Measurements from ENCODE around the gene PIR. TPM values are rescaled to one million over a fixed set of nuclear protein-coding genes. Genes with fewer than 3 reads are reported as not detected.

The PIR gene
- total RNA-seq, 1 donor from 2014 or later: 5.8 TPM

DNA sequence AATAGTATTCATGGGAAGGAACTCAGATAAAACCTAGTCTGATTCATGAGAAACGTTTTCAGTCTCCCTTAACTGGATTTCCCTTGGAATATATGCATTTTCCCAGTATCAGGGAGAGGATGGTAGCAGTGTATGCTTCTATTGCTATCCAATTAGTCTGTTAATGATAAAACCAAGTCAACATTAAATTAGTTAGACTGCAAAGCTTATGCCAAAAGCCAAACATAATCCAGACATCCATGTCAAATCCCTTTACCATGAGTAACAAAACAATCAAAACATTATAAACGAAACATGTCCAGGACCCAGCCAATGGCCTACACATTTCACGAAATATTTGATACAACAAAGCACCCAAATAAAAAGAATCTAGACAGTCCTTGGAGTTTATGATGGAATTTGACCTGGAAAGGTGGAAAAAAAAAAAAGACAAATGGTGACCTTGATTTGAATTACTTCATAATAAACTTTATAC, 74.4 kb downstream of the PIR start:
- intact Hi-C loops (cut with micrococcal nuclease): no loop called here

DNA sequence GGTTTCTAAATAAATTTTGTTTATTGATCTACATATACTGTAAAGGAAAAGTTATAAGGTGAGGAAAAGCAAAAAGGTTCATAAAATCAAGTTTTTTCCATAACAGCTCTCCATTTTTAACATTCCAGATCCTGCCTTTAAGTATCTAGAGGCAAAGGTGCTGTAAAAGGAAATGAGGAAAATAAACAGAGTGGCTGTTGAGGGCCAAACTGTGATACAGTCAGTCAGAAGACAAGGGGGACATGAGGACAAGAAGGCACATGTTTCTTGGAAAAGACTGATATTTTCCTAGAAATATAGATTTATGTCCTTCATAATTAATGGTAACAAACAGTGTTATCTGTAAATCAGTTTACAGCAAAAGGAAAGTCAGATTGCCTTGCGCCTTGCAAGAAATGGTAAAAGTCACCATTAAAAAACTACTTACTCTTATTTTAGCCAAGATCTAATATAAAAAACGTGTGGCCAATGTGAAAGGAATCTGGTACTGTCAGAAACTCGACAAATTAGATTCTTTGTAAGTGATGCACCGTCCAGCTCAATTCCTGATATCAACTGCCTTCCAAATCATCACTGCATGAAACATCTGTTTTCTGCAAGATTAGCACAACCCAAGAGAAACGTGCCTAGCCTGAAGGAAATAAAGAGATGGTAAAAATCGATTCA, 75.0 kb downstream of the PIR start:
- intact Hi-C loops (cut with micrococcal nuclease): no loop called here

DNA sequence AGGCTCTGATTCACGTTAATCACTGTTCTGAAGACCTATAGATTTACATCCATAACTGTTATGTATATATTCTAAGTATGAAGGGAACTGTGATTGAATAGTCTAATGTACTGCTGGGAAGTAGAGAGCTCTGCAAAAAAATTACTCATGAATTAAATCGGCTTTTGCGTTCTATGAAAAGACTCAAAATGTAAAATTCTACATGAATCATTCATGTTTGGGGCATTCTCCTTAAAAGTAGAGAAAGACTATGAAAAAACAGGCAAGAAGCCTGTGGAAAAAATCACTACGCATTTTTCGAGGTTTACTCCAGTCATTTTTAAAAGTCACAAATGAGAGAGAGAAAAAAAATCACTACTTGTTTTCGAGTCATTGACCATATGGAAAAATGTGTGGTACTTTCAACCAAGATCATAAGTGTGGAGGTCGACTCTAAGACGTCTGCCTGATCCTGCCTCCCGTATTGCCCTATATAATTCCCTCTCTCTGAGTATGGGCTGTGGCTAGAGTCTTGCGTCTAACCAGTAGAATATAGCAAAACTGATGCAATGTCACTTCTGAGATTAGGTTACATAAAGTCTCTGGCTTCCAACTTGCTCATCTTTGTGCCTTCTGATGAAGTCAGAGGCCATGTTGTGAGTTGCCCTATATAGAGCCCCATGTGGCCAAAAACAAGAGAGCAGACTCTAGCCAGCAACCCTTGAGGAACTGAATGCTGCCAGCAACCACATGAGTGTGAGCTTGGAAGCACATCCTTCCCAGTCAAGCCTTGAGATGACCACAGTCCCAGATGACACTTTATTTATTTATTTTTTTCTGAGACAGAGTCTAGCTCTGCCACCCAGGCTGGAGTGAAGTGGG, 76.8 kb downstream of the PIR start:
- intact Hi-C loops (cut with micrococcal nuclease): no loop called here

DNA sequence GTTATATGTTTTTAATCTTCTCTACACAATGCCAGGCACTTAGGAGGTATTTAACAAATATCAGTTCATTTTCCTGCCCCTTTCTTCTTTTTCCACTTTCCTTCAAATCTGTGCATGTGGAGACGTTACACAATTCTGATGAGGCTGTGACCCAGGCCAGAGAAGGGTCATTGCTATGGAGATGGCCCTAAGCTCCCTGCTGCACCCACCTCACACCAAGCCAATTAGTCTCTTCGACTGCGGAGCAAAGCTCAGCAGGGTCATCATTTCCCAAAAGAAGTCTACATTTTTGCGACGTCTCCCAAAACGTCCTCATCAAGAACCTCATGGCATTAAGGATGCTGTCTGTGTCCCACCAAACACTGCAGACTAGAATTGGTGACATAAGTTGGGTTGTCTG, 80.0 kb downstream of the PIR start:
- intact Hi-C loops (cut with micrococcal nuclease): no loop called here

DNA sequence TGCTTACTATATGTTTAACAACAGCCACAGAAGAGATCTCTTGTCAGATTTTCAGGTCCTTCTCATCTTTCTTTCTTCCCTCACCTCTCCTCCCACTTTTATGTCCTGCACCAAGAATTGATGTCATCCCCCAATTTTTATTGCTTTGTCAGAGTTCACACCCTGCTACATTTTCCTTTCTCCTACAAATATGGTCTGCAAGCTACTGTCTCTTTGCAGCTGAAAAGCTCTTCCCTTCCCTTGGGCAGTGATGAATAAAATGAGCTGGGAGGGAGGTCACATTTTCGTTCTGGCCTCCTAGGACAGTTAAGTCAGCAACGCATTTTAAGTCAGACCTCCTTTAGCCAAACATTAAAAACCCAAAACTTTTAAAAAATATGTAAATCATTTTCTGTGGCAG, 82.2 kb downstream of the PIR start:
- intact Hi-C loops (cut with micrococcal nuclease): no loop called here

DNA sequence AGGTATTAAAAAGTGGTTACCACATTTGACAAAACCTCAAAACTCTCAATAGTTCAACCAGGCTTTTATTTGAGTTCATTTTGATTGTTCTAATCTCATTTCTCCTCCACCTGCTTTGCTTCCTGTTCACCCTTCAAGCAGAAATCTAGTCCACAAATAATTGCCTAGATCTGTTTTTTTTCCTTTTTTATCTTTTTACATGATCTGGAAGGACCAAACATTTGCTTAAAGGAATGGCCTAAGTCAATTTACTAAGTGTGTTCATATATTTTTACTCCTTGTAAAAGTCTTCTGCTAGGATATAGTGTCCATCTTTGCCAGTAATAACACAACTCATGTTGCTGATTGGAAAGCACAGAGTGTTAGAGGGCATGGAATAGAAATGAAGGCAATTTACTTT, 82.7 kb downstream of the PIR start:
- intact Hi-C loops (cut with micrococcal nuclease): no loop called here

DNA sequence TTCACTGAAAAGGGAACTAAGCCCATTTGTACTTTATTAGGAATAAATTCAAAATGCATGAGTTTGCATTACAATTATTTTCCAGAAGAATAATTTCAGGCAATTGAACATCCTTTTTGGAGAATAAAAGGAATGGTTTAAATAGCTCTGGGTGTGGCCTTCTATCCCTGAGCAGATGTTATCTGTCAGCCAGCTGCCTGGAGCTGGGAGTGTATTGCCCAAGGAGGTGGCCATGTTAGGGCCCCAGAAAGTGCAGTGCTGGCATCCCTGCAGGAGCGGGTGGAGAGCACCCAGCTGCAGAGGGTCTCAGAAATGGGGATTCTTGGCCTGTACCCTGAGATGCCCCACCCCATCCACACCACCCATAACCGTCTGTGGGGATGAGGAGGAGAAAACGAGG, 87.3 kb downstream of the PIR start:
- intact Hi-C loops (cut with micrococcal nuclease): no loop called here

DNA sequence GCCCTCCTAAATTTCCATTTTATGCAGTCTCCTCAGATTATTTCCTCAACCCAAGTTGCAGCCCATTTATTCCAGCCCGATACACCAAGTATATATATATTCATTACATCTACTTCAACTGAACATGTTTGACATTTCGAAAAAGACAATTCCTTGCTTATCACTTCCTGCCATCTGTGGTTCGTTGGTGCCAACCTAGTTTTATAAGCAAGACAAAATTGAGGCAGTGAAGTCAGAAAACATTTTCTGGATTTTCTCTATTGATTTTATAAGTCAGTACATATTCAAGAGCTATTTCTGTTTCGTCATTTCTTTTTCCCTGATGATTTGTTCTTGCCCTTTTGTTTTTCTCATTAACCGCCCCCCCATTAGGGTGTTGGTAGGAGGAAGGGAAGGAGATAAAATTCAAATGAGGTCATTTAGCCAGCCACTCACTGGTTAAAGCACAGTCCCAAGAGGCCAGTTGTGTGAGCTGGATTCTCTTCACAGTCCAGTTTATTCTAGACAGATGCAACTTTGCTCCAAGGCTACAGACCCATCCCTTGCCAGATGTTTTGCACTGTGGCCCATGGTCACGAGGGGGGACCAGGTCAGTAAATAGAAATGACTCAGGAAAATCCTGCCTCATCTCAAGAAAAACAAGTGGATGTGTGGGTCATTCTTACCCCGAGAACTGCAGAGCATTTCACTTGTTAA, 88.6 kb downstream of the PIR start:
- intact Hi-C loops (cut with micrococcal nuclease): no loop called here

DNA sequence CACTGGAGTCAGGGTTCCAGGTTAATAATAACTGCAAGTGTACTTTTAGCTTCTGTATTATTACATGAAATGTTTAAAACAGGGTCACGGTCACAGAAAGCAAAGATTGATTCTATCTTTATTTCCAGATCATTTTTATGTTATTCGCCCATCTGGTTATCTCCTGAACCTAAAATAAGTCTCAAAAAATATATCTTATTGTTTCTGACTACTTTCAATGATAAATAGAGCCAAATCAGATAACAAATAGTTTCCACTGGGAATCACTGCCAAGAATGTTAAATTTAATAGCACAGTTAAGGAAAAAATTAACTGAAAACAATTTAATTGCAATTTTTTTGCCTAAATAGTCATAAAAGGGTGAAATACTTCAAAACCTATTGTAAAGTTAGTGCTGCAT, 91.8 kb downstream of the PIR start:
- intact Hi-C loops (cut with micrococcal nuclease): no loop called here

DNA sequence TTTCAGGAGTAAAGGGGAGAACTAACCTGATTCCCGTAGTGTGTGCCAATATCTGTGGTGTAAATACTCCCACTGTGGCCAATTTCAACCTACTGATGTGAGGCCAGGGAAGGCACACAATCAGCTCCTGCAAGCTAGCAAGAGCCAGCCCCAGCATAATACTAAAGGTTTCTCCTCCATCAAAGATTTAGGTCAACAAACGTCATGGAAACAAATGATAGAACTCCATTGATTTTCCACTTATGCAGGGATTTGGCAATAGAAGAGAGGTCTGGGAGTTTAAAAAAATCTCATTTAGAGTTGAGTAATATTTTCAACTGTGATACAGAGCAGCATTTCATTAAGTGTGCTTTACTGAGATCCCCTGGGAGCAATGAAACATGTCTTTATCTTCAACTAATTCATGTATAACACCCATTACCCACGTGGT, 93.2 kb downstream of the PIR start:
- intact Hi-C loops (cut with micrococcal nuclease): no loop called here

DNA sequence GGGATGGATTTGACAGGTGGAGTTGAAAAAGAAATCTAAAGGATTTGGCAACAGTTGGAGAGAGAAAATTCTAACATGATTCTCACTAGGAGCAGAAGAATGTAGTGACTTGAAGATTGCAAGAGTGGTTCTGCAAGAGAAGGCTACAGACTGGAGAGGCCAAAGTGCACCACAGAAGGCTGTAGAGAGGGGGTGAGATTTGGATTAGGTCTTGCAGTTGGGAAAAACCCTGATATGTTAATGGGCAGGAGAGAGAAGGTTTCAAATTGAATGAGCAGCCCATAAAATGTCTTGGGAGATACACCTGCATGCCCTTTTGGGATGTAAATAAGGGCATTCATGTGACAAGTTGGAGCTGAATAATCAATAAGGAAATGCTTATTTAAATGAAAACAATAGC, 94.3 kb downstream of the PIR start:
- intact Hi-C loops (cut with micrococcal nuclease): no loop called here

DNA sequence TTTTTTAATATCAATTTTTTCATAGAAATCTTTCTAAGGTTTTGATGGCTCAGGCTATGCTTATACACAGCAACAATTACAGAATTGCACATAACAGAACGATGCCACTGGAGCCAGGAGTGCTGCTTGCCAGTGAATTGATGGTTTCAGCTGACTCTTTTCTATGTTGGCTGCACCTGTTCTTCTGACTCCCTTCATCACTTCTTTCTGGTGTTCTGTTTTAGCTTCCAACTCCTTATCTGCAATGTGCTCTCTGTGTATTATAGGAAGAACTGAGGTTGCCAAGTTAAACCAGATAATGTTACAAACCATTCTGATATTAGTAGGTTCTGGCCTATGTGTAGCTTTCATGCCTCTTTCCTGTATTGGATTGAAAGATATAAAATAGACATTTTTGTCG, 97.3 kb downstream of the PIR start:
- intact Hi-C loops (cut with micrococcal nuclease): no loop called here

DNA sequence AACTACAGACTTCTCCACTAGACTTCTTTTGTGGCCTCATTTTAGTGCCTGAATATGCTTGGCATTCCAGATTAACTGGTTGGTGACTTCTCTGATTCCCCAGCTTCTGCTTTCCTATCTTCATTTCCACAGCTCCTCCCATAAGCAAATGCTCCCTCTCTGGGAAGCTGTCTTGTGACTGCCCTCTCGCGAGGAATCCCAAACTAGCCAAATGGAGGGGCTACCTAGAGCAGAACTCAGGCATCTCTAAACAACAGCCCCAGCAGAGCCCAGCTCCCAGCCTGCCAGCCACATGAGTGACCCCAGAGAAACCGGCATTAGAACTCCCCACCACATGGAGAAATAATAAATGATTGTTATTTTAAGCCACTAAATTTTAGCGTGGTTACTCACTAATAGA, 101.3 kb downstream of the PIR start:
- intact Hi-C loops (cut with micrococcal nuclease): no loop called here

DNA sequence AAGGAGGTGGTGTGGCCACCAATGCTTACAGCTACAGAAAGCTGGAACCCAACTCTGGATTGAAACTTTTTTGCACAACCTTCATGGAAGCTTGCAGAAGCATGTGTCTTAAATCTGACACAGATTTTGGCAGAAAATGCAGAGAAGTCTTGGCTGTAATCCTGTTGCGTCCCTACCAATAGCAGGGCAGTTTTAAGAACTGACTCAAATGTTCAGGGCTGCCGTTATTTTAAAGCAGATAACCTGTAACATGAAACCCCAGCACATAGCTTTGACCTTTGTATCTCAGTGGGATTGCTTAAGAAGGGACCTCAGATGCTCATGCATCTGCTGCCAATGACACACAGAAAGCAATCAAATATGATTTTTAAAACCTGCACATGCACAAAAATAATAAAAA, 108.8 kb downstream of the PIR start, which contains the start of gene VEGFD:
Gene VEGFD (minus strand): TSS at position 110 of the 400 bp plus-strand sequence. CDS start 467 bp downstream, outside the sequence.
- intact Hi-C loops (cut with micrococcal nuclease): no loop called here

DNA sequence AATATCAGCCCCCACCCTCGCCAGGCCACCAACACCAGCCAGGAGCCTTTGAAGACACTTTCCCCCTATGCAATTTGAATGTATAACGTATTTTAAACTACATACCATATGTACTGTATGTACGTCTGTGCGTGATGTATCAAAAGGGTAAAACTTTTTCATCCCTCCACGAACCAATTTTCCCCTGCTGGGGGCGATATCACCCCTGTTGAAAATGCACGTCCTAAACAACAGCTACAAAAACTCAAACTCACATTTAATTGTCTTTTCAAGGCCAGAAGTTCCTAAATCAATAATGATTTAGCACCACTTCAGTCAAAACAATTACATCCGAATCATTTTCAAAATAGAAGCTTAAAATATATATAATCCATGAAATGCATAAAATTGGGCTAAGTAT, 110.3 kb downstream of the PIR start:
- intact Hi-C loops (cut with micrococcal nuclease): no loop called here

DNA sequence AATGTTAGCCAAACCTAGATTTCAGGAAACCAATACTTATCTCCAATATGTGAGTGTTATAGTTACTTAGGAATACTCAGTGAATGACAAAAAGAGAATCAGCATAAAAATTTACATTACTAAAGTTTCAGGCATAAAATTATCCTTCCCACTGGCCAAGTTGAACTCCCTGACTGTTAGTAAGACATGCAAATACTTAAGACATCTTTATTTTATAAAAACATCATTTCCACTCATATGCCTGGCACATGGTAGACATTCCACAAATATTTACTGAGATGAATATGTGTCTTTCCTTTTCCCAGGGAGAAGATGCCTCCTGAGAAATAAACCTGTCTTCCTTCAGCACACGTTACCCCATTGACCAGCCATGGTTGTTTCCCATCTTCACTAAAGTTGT, 116.2 kb downstream of the PIR start:
- intact Hi-C loops (cut with micrococcal nuclease): no loop called here

DNA sequence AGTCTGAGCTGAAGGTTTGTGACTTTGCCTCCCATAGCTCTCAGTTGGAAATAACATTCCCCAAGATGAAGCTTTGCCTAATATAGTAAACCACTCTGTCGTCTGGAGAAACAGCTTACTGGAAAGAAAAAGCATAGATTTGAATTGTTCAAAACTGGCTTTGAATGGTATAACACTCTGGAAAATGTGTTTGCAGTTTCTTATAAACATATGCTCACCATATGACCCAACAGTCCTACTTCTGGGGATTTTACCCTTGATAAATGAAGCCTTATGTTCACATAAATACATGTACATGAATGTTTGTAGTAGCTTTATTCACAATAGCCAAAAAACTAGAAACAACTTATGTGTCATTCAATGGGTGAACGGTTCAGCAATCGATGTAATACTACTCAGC, 119.2 kb downstream of the PIR start:
- intact Hi-C loops (cut with micrococcal nuclease): no loop called here

DNA sequence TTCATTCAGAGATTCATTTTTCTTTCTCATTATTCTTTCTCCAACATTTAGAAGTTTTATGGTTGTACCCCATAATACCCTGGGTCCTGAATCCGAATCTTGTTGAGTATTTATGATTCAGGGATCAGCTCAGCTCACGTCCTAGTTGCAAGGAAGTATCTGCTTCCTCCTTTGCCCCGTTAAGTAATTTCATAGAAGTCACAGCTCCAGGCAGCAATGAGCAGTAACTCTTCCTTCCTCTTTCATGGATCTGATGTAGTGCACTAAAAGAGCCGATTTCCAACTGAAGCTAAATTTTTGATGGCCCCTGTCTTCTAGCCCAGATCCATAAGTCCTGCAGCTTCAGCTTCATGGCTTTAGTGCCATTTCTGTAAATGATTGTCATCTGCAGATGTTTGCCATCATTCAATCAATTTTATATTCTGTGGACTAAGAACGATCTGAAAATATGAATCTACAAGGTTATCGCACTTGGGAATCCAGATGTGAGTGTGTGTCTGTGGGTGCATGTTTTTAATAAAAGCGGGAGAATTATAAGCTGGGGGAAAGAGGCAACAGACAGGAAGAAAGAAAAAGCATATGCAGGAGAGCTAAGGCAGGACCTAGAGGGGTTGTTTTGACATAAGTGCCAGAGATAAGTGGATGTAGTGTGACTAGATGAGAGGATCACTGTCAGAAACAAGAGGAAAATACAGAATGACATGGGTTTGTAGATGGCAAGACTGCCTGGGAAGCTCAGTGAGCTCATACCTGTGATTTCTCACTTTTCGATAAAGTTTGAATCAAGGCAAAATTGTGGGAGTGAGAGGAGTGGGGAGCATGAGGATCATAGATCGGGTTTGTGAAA, 126.4 kb downstream of the PIR start:
- intact Hi-C loops (cut with micrococcal nuclease): no loop called here

DNA sequence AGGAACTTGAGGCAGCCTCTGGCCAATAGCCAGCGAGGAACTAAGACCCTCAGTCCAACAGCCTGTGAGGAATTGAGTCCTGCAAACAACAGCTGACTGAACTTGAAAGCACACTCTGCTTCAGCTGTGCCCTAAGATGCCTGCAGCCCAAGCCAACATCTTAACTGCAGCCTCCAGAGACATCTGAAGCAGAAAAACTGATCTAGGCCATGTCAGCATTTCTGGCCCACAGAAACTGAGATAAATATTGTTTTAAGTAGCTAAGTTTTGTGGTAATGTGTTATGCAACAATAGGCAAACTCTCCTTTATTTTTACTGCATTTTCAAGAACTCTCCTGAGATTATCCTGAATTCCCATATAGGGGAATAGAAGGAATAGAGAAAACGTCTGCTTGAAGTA, 133.4 kb downstream of the PIR start:
- intact Hi-C loops (cut with micrococcal nuclease): no loop called here

DNA sequence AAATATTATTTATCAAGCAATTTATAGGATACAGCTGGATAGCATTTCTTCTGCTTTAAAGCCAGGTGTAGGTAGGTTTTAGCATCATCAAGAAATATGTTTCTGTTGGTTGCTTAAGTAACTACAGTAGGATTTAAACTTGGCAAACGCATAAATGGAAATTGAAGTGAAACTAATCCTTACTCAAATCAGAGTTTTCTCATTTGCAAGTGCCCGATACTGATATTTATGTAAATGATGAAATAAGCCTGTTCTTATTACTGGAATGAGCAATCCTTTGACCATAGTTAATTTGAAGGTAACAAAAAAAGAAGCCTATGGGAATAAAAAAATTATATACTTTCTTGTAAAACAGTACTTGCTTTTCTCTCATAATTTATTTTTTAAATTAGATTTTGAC, 134.6 kb downstream of the PIR start:
- intact Hi-C loops (cut with micrococcal nuclease): no loop called here

DNA sequence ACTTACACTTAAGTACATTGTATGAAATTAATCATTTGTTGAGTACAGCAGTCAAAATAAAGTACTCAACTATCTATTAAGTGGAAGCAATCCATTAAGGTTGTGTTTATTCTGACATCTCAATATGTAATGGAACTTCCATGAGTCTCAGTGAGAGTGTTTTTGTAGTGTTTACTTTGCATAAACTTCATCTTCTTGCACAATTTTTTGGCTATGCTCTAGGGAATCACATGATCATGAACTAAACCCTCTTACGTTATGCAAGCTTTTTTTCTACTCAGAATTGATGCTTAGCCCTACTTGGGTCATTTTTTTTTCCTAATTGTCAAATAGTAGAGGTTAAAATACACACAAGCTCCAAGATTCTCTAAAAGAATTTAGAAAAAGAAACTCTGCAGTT, 136.7 kb downstream of the PIR start:
- intact Hi-C loops (cut with micrococcal nuclease): no loop called here
